Thoracic aorta (tissue), 2 donors: ENCODE measurements around the gene SAMD14. TPM values are rescaled to one million over a fixed set of nuclear protein-coding genes. Genes with fewer than 3 reads are reported as not detected.
A peak's percentile ranks its signal among the peaks of the same experiment; 100 is the strongest.

ENCODE experiments used
- ATAC-seq: fragments of 150-250 bp; one replicate; pipeline ENCODE4 v1.8.0; 2017; ENCODE audit warnings: low read depth; ENCODE audit not compliant: insufficient number of reproducible peaks, low FRiP score
- DNase-seq: peaks from one replicate; pipeline ENCODE4 v3.0.0-alpha.2; 2020; ENCODE audit warnings: low spot score
- H3K27ac ChIP-seq, 2 donors: fragments of 200-600 bp; sonication (generic); 1 replicate in 1 of 2; 2 replicates in 1 of 2; pipeline ENCODE4 v1.5.1; 2016; ENCODE audit warnings: mild to moderate bottlenecking in 2 of 2, moderate library complexity in 2 of 2
- H3K27me3 ChIP-seq: fragments of 200-600 bp; sonication (generic); replicated peaks from 2 replicates; pipeline ENCODE4 v1.6.0; 2016; ENCODE audit warnings: mild to moderate bottlenecking; ENCODE audit not compliant: insufficient read depth
- H3K36me3 ChIP-seq: fragments of 200-600 bp; sonication (generic); one replicate; pipeline ENCODE4 v1.5.1; 2016
- H3K4me1 ChIP-seq, 2 donors: fragments of 200-600 bp; sonication (generic); 1 replicate in 1 of 2; 2 replicates in 1 of 2; pipeline versions ENCODE4 v1.5.1 to v1.6.0; 2016; ENCODE audit warnings: low read depth in 2 of 2, mild to moderate bottlenecking in 1 of 2; ENCODE audit not compliant: control insufficient read depth in 1 of 2
- H3K4me3 ChIP-seq: fragments of 200-600 bp; sonication (generic); 2 replicates; pipeline ENCODE4 v1.5.1; 2016; ENCODE audit warnings: mild to moderate bottlenecking
- H3K9me3 ChIP-seq: fragments of 200-600 bp; sonication (generic); 2 replicates; pipeline ENCODE4 v1.5.1; 2016
- total RNA-seq, 2 donors: library from RNA; depleted of rRNA; stranded (reverse); fragments of >200 nt; gene quantifications; one replicate each; pipeline versions ENCODE4 v1.1.0 to v1.2.3, GENCODE V29; 2016
- TF ChIP-seq, protein P1 (sequence below): fragments of 200-600 bp; sonication (generic); IDR thresholded peaks from one replicate; pipeline ENCODE4 v1.5.1; 2019; ENCODE audit warnings: antibody characterized with exemption

The SAMD14 gene
- total RNA-seq, 2 donors from 2014 or later: 9.7 to 11.5 TPM

DNA sequence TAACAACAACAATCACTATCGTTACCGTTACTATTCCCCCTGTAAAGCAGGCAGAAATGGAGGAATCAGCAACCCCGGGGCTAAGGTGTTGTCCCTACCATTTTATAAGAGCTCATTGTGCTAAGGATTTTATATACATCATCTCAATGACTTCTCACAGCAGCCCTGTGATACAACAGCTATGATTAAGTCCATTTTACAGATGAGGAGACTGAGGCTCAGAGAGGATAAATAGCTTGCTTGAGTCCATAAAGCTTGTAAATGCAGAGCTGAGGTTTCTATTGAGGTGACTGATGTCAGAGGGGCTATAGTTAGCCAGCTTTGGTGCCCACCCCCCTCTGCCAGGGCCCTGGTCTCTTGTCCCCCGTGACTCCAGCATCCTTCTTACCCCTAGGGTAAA, 51.5 kb downstream of the SAMD14 start:
- ATAC-seq: no peak
- Histone ChIP-seq H3K9me3 (no peaks in the 10 kb centered on the region), H3K4me1 (peaks cover 4 to 15% of the 10 kb centered on the region in 2 donors), H3K27ac (peak overlapping the region in 1 of 2 donors; percentile 59), H3K27me3 (no peaks in the 10 kb centered on the region), H3K4me3 (no peak overlapping the region), H3K36me3 (peaks cover 81% of the 10 kb centered on the region)
- no peak for DNase-seq
- TF ChIP-seq, protein P1, sequence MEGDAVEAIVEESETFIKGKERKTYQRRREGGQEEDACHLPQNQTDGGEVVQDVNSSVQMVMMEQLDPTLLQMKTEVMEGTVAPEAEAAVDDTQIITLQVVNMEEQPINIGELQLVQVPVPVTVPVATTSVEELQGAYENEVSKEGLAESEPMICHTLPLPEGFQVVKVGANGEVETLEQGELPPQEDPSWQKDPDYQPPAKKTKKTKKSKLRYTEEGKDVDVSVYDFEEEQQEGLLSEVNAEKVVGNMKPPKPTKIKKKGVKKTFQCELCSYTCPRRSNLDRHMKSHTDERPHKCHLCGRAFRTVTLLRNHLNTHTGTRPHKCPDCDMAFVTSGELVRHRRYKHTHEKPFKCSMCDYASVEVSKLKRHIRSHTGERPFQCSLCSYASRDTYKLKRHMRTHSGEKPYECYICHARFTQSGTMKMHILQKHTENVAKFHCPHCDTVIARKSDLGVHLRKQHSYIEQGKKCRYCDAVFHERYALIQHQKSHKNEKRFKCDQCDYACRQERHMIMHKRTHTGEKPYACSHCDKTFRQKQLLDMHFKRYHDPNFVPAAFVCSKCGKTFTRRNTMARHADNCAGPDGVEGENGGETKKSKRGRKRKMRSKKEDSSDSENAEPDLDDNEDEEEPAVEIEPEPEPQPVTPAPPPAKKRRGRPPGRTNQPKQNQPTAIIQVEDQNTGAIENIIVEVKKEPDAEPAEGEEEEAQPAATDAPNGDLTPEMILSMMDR: no peak

DNA sequence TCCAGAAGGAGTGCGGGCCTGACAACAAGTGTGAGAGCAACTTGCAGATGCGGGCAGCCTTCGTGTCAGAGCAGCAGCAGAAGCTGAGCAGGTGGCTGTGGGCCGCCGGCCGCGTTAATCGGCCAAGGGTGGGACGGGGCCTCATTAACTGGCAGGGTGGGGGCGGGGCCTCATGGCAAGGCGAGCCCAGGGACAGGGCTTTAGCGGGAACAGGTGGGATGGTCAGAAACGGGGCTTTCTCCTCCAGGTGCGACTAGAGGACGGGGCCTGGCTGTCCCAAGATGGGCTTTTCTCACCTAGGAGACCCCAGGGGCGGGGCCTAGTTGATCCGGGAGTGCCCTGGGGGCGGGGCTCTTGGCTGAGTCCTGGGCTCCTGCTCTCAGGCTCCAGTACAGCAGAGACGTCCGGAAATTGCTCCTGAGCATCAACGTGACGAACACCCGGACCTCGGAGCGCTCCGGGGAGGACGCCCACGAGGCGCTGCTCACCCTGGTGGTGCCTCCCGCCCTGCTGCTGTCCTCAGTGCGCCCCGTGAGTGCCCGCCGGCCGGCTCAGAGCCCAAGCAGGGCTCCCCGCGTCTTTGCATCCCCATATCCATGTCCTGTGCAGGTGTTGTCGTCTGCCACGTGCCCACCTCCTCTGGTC, 53.2 kb downstream of the SAMD14 start:
- ATAC-seq (no peak), DNase-seq (no peak)
- TF ChIP-seq, protein P1: no peak
- H3K27me3 ChIP-seq: no peaks in the 10 kb centered on the region
- H3K4me1 ChIP-seq: peaks cover 4 to 15% of the 10 kb centered on the region in 2 donors
- H3K27ac ChIP-seq: peak overlapping the region in 1 of 2 donors; percentile 40
- no peak overlapping the region for H3K4me3 ChIP-seq
- no peaks in the 10 kb centered on the region for H3K9me3 ChIP-seq
- H3K36me3 ChIP-seq: peaks cover 87% of the 10 kb centered on the region

DNA sequence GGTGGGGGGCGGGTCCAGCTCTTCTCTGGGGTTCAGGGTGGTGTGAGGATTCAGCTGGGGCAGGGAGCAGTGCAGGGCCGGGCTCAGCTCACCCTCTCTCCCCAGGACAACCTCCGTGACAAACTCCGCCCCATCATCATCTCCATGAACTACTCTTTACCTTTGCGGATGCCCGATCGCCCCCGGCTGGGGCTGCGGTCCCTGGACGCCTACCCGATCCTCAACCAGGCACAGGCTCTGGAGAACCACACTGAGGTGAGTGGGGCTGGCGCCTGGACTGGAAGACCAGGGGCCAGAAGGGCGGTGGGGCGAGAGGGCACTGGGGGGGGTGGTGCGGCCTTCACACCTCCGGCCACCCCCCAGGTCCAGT, 53.8 kb downstream of the SAMD14 start:
- no peaks in the 10 kb centered on the region for H3K9me3 ChIP-seq
- H3K27me3 ChIP-seq: no peaks in the 10 kb centered on the region
- H3K36me3 ChIP-seq: peaks cover 89% of the 10 kb centered on the region
- no peak for ATAC-seq
- TF ChIP-seq, protein P1: no peak
- H3K4me3 ChIP-seq: no peak overlapping the region
- H3K27ac ChIP-seq: peak overlapping the region in 1 of 2 donors; percentile 40
- peaks cover 4 to 15% of the 10 kb centered on the region in 2 donors for H3K4me1 ChIP-seq
- no peak for DNase-seq

DNA sequence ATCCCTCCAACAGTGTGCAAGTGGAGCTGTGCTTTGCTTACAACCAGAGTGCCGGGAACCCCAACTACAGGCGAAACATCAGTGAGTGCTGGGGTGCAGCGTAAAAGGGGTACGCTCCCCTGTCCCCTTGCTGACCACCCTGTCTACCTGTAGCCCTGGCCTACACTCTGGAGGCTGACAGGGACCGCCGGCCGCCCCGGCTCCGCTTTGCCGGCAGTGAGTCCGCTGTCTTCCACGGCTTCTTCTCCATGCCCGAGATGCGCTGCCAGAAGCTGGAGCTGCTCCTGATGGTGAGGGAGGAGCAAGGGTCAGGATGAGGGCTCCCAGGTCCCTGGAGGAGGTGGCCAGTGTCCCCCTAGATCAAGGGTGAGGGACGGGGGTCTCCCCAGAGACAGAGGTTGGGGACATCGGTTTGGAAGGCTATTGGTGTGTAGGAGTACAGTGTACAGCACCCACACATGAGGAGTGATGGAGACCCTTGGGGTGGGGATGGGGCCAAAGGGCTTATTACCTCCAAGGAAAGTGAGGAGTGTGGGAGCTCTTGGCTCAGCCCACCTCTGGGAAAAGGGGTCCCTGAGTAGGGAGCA, 54.4 kb downstream of the SAMD14 start:
- H3K36me3 ChIP-seq: peaks cover 88% of the 10 kb centered on the region
- TF ChIP-seq, protein P1: no peak
- DNase-seq (no peak), ATAC-seq (no peak)
- no peaks in the 10 kb centered on the region for H3K27me3 ChIP-seq
- H3K4me1 ChIP-seq: peaks cover 4 to 15% of the 10 kb centered on the region in 2 donors
- H3K9me3 ChIP-seq: no peaks in the 10 kb centered on the region
- H3K27ac ChIP-seq: peak overlapping the region in 1 of 2 donors; percentile 40
- H3K4me3 ChIP-seq: no peak overlapping the region

DNA sequence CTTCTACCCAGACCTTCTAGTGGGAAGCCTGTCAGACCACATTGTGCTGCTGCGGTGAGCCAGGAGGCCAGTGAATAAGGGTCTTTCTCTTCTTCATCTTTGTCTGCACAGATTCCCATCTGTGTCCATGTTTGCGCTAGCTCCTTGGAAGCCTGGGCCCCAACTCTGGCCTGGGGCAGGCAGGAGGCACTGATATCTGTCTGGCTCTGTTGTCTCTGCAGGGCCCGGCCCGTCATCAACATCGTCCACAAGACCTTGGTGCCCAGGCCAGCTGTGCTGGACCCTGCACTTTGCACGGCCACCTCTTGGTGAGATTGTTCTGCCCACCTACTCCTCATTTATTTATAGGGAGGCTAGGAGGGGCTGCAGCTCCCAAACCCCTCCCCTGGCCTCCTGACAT, 55.7 kb downstream of the SAMD14 start:
- TF ChIP-seq, protein P1: no peak
- peaks cover 93% of the 10 kb centered on the region for H3K36me3 ChIP-seq
- peak overlapping the region in 1 of 2 donors; percentile 20 for H3K27ac ChIP-seq
- ATAC-seq (no peak), DNase-seq (no peak)
- H3K27me3 ChIP-seq: no peaks in the 10 kb centered on the region
- H3K9me3 ChIP-seq: no peaks in the 10 kb centered on the region
- H3K4me3 ChIP-seq: no peak overlapping the region
- peaks cover under 1 to 8% of the 10 kb centered on the region in 2 donors for H3K4me1 ChIP-seq
